SK-N-SH (cell line): Measurements from ENCODE around the gene SPACA9.

Experiments
- EP300 ChIP-seq, 2 experiments: IDR thresholded peaks; 2 replicates each; pipeline versions ENCODE4 v1.4.0 to v1.6.1; 2012; ENCODE audit warnings: borderline replicate concordance in 1 of 2, low read depth in 1 of 2, low read length in 1 of 2
- EZH2phosphoT487 ChIP-seq: fragments of 200-600 bp; sonication (generic); IDR thresholded peaks from 2 replicates; pipeline ENCODE4 v1.6.1; 2017; ENCODE audit warnings: low read depth, mixed run types, mild to moderate bottlenecking, antibody characterized with exemption, moderate library complexity, borderline replicate concordance
- JUND ChIP-seq: IDR thresholded peaks from 2 replicates; pipeline ENCODE4 v1.4.0; 2012
- REST ChIP-seq: IDR thresholded peaks from 2 replicates; pipeline ENCODE4 v1.6.1; 2012; ENCODE audit warnings: mild to moderate bottlenecking, low read depth, low read length, moderate library complexity
- USF1 ChIP-seq: IDR thresholded peaks from 2 replicates; pipeline ENCODE4 v1.4.0; 2012; ENCODE audit warnings: low read depth, borderline replicate concordance
- TF ChIP-seq, protein P1 (sequence below): fragments of 200-600 bp; sonication (generic); IDR thresholded peaks from 2 replicates; pipeline ENCODE4 v1.6.1; 2017; ENCODE audit warnings: antibody characterized with exemption, mild to moderate bottlenecking, moderate library complexity
- TF ChIP-seq, protein P2 (sequence below): IDR thresholded peaks from 2 replicates; pipeline ENCODE4 v1.4.0; 2012; ENCODE audit warnings: low read depth

DNA sequence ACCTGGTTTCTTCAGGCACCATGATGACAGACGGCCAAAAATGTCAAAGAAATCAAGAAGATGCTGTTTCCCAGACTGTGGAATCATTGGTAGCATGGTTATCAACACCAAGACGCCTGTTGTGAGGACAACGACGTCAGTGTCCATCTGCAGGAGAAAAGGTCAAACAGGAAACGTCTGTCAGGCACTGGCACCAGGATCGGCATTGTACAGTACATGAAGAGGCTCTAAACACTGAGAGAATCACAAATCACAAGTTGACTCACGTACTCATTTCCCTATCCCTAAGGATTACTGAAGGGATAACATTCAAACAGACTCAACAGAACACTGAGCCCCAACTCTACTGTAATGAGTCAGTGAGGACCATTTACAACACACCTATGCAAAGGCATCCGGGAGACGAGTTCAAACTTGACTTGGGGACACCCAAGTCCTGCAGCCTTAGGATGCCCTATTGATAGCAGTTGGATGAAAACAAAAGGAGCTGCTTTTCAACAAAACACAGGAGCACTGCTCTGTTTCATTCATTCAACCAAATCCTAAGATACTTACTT lies 44.7 kb downstream of the SPACA9 start:
- TF ChIP-seq, protein P1, sequence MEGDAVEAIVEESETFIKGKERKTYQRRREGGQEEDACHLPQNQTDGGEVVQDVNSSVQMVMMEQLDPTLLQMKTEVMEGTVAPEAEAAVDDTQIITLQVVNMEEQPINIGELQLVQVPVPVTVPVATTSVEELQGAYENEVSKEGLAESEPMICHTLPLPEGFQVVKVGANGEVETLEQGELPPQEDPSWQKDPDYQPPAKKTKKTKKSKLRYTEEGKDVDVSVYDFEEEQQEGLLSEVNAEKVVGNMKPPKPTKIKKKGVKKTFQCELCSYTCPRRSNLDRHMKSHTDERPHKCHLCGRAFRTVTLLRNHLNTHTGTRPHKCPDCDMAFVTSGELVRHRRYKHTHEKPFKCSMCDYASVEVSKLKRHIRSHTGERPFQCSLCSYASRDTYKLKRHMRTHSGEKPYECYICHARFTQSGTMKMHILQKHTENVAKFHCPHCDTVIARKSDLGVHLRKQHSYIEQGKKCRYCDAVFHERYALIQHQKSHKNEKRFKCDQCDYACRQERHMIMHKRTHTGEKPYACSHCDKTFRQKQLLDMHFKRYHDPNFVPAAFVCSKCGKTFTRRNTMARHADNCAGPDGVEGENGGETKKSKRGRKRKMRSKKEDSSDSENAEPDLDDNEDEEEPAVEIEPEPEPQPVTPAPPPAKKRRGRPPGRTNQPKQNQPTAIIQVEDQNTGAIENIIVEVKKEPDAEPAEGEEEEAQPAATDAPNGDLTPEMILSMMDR = no peak
- TF ChIP-seq EZH2phosphoT487 (no peak), EP300 (IDR thresholded peaks at IDR 0.05; ENCODE audit: borderline replicate concordance in 1 of 2, low read depth in 1 of 2, low read length in 1 of 2) (no peak), REST (no peak), JUND (no peak), USF1 (no peak)
- TF ChIP-seq, protein P2, sequence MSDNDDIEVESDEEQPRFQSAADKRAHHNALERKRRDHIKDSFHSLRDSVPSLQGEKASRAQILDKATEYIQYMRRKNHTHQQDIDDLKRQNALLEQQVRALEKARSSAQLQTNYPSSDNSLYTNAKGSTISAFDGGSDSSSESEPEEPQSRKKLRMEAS = no peak
